ES-I3 (cell line): ENCODE data around the gene TYRO3.
"Not testable (repeated sequence)": the region's sequence is repeated elsewhere in the genome, so short reads cannot be mapped to it uniquely, and the experiment has no call there.

Experiments used
- H3K36me3 ChIP-seq: 2 replicates; pipeline ENCODE4 v1.6.1; 2013; ENCODE audit warnings: mild to moderate bottlenecking, low read length, control low read depth, moderate library complexity; ENCODE audit not compliant: insufficient read depth
- H3K4me1 ChIP-seq: 2 replicates; pipeline ENCODE4 v1.6.1; 2013; ENCODE audit warnings: mild to moderate bottlenecking, control low read depth, low read length; ENCODE audit not compliant: insufficient read depth
- H3K9ac ChIP-seq: 2 replicates; pipeline ENCODE4 v1.6.1; 2013; ENCODE audit warnings: low read depth, mild to moderate bottlenecking, low read length, moderate library complexity
- H3K9me3 ChIP-seq: 2 replicates; pipeline ENCODE4 v1.6.1; 2013; ENCODE audit warnings: mild to moderate bottlenecking, low read length, moderate library complexity; ENCODE audit not compliant: control insufficient read depth, insufficient read depth

Gene TYRO3

DNA sequence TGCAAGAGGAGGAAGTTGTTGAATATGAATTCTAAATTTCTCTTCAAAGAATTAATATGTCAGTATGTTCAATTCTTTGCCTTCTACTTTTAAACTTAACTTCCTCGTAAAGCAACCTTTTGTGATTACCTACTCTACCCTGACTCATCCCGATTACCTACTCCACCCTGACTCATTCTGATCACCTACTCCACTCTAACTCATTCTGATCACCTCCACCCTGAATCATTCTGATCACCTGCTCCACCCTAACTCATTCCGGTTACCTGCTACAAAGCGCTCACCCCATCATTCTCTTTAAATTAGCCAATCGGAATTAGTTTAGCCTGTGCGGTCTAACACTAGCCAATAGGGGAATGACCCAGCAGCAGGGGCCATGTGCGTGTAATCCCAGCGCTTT lies 33.7 kb downstream of the TYRO3 start:
- not testable (repeated sequence) for H3K4me1 ChIP-seq, H3K9ac ChIP-seq

DNA sequence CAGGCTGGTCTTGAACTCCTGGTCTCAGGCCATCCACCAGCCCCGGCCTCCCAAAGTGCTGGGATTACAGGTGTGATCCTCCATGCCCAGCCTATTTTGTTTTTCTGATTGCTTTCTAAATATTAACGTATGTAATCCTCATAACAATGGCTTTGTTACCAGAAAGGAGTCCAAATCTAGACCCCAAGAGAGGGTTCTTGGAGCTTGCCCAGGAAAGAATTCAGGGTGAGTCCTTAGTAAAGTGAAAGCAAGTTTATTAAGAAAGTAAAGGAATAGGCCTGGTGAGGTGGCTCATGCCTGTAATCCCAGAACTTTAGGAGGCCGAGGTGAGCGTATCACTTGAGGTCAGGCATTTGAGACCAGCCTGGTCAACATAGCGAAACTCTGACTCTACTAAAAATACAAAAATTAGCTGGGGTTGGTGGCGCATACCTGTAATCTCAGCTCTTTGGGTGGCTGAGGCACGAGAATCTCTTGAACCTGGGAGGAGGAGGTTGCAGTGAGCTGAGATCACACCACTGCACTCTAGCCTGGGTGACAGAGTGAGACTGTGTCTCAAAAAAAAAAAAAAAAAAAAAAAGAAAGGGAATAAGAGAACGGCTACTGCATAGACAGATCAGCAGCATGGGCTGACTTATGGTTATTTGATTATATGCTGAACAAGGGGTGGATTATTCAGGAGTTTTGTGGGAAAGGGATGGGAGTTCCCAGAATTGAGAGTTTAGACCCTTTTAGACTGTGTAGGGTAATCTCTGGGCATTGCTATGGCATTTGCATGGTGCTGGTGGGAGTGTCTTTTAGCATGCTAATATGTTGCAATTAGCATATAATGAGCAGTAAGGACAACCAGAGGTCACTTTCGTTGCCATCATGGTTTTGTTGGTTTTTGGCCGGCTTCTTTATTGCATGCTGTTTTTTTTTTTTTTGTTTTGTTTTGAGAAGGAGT lies 36.1 kb downstream of the TYRO3 start:
- no peak overlapping the region for H3K9ac ChIP-seq
- H3K36me3 ChIP-seq: no peaks in the 10 kb centered on the region
- H3K4me1 ChIP-seq: no peaks in the 10 kb centered on the region
- no peaks in the 10 kb centered on the region for H3K9me3 ChIP-seq

More for the DNA sequence above, 33.7 kb downstream of the TYRO3 start:
- not testable (repeated sequence) for H3K36me3 ChIP-seq, H3K9me3 ChIP-seq

DNA sequence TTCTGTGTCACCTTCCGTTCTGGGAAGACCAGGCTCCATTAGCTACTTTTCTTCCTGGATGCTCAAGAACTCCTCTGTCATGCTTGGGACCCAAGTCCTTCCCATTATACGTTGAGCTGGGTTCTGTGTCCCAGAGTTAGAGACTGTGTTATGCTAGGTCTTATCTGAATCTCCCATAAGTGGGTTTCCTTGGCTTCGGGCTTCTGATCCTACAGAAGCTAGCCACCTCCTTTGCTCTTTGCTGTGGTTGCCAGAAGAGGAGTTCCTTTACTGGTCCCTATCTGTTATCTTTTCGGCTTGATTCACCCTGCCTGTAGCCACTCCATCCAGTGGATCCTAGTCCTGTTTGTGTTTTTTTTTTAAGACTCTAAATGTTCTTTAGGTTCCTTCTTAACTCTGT lies 38.0 kb downstream of the TYRO3 start:
- H3K9ac ChIP-seq: no peak overlapping the region
- H3K4me1 ChIP-seq: no peaks in the 10 kb centered on the region
- no peaks in the 10 kb centered on the region for H3K9me3 ChIP-seq
- no peaks in the 10 kb centered on the region for H3K36me3 ChIP-seq

DNA sequence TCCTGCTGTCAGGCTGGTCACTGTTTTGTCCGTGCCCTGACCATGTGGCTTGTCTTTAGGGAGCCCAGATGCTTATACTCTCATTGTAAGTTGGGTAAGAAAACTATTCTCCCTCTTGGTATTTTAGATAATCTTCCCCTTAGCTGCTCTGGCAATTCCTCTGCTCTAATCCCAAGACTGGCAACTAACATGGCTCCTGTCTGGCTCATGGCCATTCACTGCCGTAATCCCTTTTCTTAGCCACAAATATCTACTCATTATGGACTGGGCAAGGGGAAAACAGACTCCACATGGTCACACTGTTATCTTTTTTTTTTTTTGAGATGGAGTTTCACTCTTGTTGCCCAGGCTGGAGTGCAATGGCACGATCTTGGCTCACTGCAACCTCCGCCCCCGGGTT lies 38.8 kb downstream of the TYRO3 start:
- Histone ChIP-seq H3K9ac (no peak overlapping the region), H3K36me3 (no peaks in the 10 kb centered on the region), H3K4me1 (no peaks in the 10 kb centered on the region), H3K9me3 (no peaks in the 10 kb centered on the region)

DNA sequence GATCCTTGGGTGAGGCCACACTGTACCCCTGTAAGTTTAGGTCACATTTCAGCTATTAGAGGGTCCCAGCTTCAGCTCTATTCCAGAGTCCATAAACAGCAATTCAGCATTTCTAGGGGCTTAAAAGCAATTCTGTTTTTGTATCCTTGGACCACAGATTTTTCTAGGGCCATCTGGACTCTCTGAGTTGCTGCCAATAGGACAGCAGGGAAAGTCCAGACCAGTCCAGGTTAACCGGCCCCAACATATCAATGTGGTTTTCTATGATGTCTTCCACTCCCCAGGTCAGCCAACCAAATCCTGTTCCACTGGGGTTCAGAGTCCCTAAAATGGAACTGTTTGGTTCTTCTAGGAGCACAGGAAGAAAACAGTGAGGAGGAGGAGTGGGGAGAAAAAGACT lies 40.0 kb downstream of the TYRO3 start:
- no peak overlapping the region for H3K9ac ChIP-seq
- no peaks in the 10 kb centered on the region for H3K36me3 ChIP-seq
- no peaks in the 10 kb centered on the region; the same call in 1 of the 2 replicates for H3K4me1 ChIP-seq
- H3K9me3 ChIP-seq: no peaks in the 10 kb centered on the region

DNA sequence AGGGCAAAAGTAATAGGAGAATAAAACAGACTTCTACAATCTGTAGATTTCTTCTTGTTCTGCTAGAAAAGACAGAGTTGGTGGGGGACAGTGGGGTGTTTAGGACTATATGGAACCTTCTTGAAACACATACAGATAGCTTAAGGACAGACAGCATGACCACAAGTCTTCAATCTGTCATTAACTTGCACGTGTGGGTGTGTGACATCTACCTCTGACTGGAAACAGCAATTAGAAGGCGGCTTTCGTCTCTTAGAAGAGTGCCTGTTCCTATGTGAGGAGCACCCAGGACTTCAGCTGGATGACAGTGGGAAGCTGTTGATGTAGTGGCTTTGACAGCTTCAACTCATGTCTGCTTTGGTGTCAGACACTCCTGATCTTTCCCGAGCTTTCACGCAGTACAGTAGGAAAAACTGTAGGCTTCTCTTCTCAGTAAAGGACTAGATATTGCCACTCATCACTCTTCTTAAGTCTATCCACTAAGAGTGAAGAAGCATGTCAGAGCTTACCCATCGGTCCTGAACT lies 44.5 kb downstream of the TYRO3 start:
- H3K4me1 ChIP-seq: peaks cover 2% of the 10 kb centered on the region; the same call in 1 of the 2 replicates
- H3K9ac ChIP-seq: no peak overlapping the region
- no peaks in the 10 kb centered on the region for H3K9me3 ChIP-seq
- no peaks in the 10 kb centered on the region for H3K36me3 ChIP-seq

DNA sequence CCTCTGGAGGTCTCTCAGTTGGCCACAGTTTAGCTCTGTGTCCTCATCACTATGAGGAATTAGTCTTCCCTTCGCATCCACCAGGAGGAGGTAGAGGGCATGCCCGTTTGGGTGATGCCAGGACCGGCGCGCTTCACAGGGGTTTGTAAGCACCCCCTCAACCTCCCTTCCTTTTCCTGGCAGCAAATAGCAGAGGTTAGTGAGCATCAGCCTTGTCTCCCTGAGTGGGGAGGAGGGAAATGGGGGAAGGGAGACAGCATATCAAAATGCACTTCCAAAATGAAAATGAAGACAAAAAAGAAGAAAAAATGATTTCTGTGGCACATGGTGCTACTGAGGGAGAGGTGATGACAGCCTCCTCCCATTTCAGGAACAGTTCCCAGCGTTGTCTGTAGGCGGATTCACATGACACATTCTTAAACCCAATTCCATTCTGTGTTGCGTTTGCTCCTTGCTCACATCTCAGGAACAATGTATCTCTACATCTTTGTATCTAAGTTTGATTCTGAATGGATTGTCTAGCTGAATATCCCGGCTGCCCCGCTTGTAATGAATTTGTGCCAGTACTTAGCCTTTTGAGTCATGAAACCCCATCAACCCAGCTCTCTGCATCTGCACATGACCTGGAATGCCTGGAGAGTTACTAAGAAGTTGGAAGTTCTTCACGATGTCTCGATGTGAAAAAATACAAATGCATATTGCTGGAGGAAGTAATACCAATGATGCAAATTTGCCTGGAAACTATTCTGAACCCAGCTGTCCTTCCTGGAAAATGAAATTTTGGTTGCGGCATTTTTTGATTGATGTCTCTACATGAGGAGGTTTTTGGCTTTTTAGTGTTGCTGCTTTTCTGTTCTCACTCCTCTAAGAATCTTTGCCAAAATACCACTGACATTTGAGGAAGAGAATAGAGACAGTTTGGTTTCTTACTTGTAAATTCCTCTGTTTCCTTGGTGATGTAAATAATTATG lies 45.2 kb downstream of the TYRO3 start:
- Histone ChIP-seq H3K9me3 (no peaks in the 10 kb centered on the region), H3K9ac (peak overlapping the region; percentile 16; the same call in 1 of the 2 replicates), H3K36me3 (no peaks in the 10 kb centered on the region), H3K4me1 (peaks cover 2% of the 10 kb centered on the region; the same call in 1 of the 2 replicates)

DNA sequence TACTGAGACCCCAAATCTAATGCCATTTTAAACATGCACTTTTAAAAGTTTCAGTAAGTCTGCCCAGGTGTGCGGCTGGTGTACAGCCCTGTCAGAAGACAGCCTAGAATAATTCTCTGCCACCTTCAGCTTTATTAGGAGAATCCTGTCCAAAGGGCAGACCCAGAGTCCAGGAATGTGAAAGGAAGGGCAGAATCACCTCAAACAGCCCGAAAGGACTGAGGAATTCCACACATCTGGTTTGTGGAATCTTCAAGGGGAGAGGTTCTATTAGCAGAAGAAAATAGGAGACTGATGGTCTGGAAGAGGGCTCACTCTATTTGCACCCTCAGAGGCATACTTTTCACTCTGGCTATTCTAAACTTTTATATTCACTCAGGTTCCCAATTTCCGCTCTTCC lies 46.6 kb downstream of the TYRO3 start:
- Histone ChIP-seq H3K4me1 (peaks cover 2% of the 10 kb centered on the region; the same call in 1 of the 2 replicates), H3K36me3 (no peaks in the 10 kb centered on the region), H3K9ac (no peak overlapping the region), H3K9me3 (no peaks in the 10 kb centered on the region)

DNA sequence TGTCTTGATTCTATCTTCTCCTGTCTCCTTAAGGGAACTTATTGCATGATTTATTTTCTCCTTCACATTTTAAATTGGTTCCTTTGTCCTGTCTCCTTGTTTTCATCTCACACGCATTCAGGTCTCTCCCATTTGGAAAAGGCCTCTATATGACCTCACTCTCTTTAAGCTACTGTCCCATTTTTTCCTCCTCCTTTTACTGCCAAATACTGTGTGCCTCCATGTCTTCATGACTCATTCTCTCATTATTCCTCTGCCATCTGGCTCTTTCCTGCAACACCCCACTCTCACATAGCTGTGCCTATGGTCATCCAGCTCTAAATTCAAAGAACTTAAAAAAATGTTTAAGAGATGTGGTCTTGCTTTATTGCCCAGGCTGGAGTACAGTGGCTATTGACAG lies 48.0 kb downstream of the TYRO3 start:
- H3K9ac ChIP-seq: no peak overlapping the region
- H3K36me3 ChIP-seq: no peaks in the 10 kb centered on the region
- H3K4me1 ChIP-seq: peaks cover 2% of the 10 kb centered on the region; the same call in 1 of the 2 replicates
- no peaks in the 10 kb centered on the region for H3K9me3 ChIP-seq

DNA sequence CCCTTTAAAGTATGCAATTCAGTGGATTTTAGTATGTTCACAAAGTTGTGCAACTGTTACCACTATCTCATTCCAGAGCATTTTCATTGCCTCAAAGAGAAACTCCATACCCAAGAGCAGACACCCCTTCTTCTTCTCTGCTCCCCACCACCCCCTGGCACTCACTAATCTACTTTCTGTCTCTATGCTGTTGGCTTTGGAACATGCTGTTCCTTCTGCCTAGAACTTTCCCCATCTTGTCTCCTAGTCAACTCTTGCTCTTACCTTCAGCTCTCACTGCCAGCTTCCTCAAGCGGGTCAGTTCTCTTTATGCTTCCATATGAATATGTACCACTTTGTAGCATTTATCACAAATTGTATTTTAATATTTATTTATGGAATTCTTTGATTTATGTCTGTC lies 50.1 kb downstream of the TYRO3 start:
- Histone ChIP-seq H3K9ac (no peak overlapping the region), H3K36me3 (no peaks in the 10 kb centered on the region)

DNA sequence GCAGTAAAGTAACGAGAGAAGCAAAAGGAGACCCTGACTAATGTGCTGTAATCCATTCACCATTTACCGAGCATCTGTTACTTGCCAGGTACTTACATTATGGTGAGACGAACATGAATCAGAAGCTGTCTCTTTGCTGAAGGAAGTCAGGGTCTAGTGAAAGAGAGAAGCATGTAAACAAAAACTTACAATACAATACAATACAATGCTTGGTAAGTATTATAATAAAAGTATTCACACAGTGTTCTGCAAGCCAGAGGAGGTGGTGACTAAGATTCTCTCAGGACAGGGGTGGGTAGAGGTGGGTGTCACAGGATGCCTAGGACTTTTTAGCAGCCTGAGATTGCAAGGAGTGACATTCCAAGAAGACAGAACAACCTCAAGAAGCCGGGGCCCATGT lies 51.0 kb downstream of the TYRO3 start:
- Histone ChIP-seq H3K4me1 (no peaks in the 10 kb centered on the region), H3K36me3 (no peaks in the 10 kb centered on the region), H3K9ac (no peak overlapping the region), H3K9me3 (no peaks in the 10 kb centered on the region)

More for the DNA sequence above, 50.1 kb downstream of the TYRO3 start:
- Histone ChIP-seq H3K4me1 (peaks cover 2% of the 10 kb centered on the region; the same call in 1 of the 2 replicates), H3K9me3 (no peaks in the 10 kb centered on the region)

DNA sequence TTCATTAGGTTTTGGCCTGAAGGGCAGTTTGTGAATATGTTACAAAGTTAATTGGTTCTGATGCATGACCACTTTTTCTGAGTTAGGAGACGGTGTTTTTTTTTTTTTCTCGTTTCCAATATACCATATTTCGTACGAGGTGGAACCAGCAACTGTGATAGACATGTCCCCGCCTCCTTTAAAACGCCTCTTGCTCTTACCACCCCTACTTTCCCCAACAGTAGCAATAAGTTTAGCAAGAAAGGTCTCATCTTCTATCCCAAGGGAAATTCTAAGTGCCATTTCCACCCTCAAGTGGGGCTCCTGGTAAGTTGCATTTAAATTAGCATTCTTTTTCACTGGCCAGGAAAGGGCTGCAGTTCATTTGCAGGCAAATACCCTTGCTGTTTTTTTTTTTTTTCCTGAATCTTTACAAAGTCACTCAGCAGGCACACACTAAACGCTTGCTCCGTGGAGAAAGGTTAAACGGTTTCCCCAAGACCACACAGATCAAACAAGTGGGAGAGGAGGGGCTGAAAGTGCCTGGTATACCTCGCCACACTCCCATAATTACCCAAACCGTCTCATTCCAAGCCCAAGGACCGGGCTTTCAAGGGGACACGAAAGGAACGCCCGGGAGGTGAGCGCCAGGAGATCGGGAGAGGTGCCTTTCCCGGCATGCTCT lies 61.7 kb downstream of the TYRO3 start:
- peak overlapping the region; percentile 45 for H3K9ac ChIP-seq

DNA sequence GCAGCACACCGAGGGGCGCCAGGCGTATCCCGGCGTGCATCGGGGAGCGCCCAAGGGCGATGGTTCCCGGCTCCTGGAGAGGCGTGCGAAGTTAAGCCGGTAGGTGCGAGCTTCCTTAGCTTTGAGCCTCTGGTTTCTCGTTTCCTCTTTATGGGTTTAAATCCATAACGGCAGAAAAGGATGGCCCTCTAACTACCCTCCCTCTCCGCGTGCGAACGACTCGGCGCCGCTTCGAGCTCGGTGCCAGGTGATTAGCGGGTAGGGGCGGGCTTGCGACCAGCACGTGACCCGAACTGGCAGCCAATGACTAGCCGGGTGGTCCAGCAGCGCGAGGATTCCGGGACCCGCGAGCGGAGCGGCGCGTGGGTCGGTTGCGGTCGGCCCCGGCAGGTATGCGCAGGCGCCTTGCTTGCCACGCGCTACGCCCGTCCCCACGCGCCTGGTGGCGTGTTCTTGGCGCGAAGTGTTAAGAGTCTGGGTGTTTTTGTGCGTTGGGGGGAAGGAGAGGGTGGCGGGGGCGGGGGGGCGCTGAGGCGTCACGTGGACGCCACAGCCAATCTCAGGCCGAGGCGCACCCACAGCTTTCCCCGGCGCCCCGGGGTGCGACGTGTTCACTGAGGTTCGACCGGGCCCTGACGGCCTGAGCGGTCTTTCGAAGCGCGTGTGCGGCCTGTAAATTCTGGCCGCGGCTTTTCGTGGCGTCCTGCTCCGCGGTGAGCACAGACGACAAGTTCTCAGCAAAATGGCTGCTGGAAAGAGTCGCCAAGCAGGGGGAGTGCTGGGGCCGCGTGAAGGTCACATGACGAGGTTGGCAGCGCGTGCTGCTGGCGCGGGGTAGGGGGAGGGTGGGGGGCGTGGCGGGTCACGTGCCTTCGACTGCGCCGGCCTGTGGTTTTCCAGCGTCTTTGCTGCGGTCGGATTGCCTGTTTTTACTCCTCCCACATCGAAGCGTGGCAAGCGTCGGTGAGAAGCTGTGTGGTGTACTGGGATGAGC lies 62.5 kb downstream of the TYRO3 start:
- peak overlapping the region; percentile 45 for H3K9ac ChIP-seq
- H3K4me1 ChIP-seq: no peaks in the 10 kb centered on the region
- H3K36me3 ChIP-seq: no peaks in the 10 kb centered on the region
- H3K9me3 ChIP-seq: no peaks in the 10 kb centered on the region; the same call in none of the 2 replicates

More for the DNA sequence above, 61.7 kb downstream of the TYRO3 start:
- H3K4me1 ChIP-seq: no peaks in the 10 kb centered on the region
- H3K36me3 ChIP-seq: no peaks in the 10 kb centered on the region
- no peaks in the 10 kb centered on the region; the same call in none of the 2 replicates for H3K9me3 ChIP-seq
